Measurements from ENCODE around the gene RP2. TPM values are rescaled to one million over a fixed set of nuclear protein-coding genes. Genes with fewer than 3 reads are reported as not detected.
A peak's percentile ranks its signal among the peaks of the same experiment; 100 is the strongest.

The RP2 gene
- 4.6 and 5.1 TPM in 2 replicates for total RNA-seq (2021)
- long read RNA-seq, transcript RP2-201 (5 exons, 3,803 nt): major isoform, 36 of 37 reads
- long read RNA-seq, partial matches to known transcripts: 1 of 37 reads
- long read RNA-seq, other reads (novel, unspliced or antisense): 0 of 37 reads

- Histone ChIP-seq H2BK120ac (ENCODE audit: low read depth, low read length, poor library complexity, severe bottlenecking) (no peak within 1 kb of the TSS), H3K18ac (ENCODE audit: insufficient read length, low read depth, low read length) (peak within 1 kb of the TSS; percentile 7), H3K9ac (ENCODE audit: extremely low read depth, insufficient read length, low read length) (peak within 1 kb of the TSS; percentile 69), H3T11ph (ENCODE audit: low read length) (no peak within 1 kb of the TSS), H3K79me2 (ENCODE audit: insufficient read depth, low read length) (no peaks in the 10 kb centered on the region), H4K8ac (replicated peaks; ENCODE audit: insufficient read length, low read depth, low read length) (no peak within 1 kb of the TSS), H2BK12ac (ENCODE audit: insufficient read length, low read depth, low read length) (no peak within 1 kb of the TSS), H3K56ac (ENCODE audit: insufficient read length, low read depth, low read length) (no peak within 1 kb of the TSS), H4K5ac (ENCODE audit: insufficient read length, low read depth, low read length) (no peak within 1 kb of the TSS), H2AK5ac (ENCODE audit: insufficient read length, low read length) (no peak within 1 kb of the TSS), H3K23ac (ENCODE audit: insufficient read length, low read depth, low read length) (no peak within 1 kb of the TSS), H3K27ac (ENCODE audit: insufficient read length, low read depth, low read length) (no peak within 1 kb of the TSS), H3K4ac (ENCODE audit: low read depth, low read length) (no peak within 1 kb of the TSS), H4K20me1 (ENCODE audit: control insufficient read depth, insufficient read depth, insufficient read length) (no peaks in the 10 kb centered on the region), H2AFZ (ENCODE audit: low read length) (no peak within 1 kb of the TSS), H3K79me1 (ENCODE audit: insufficient read depth, low read depth, low read length, poor library complexity, severe bottlenecking) (peaks cover 3% of the 10 kb centered on the region), H3K14ac (ENCODE audit: insufficient read depth, low read length) (peak within 1 kb of the TSS; percentile 87), H2BK20ac (ENCODE audit: low read depth, low read length, poor library complexity, severe bottlenecking) (no peak within 1 kb of the TSS), H3K9me3 (ENCODE audit: control insufficient read depth, low read depth, low read length) (peaks cover 4% of the 10 kb centered on the region), H3K4me1 (ENCODE audit: insufficient read depth, low read length) (no peaks in the 10 kb centered on the region), H2BK15ac (ENCODE audit: low read depth, low read length) (no peak within 1 kb of the TSS), H4K91ac (ENCODE audit: insufficient read length, low read depth, low read length) (no peak within 1 kb of the TSS), H2BK5ac (ENCODE audit: insufficient read length, low read length) (no peak within 1 kb of the TSS), H3K4me2 (ENCODE audit: insufficient read depth, insufficient read length, low read length) (peak within 1 kb of the TSS; percentile 74), H3K27me3 (ENCODE audit: insufficient read depth, low read length) (no peaks in the 10 kb centered on the region), H3K23me2 (ENCODE audit: insufficient read length, low read depth, low read length, poor library complexity, severe bottlenecking) (peaks cover 8% of the 10 kb centered on the region)
- H3K36me3 Mint-ChIP-seq (ENCODE audit: insufficient read depth in 1 of 3, low read depth in 3 of 3): peaks cover 0 to 6% (median 3%) of the 10 kb centered on the region in 3 experiments; a peak in 4 of 7 replicates
- TF ChIP-seq, protein P1, sequence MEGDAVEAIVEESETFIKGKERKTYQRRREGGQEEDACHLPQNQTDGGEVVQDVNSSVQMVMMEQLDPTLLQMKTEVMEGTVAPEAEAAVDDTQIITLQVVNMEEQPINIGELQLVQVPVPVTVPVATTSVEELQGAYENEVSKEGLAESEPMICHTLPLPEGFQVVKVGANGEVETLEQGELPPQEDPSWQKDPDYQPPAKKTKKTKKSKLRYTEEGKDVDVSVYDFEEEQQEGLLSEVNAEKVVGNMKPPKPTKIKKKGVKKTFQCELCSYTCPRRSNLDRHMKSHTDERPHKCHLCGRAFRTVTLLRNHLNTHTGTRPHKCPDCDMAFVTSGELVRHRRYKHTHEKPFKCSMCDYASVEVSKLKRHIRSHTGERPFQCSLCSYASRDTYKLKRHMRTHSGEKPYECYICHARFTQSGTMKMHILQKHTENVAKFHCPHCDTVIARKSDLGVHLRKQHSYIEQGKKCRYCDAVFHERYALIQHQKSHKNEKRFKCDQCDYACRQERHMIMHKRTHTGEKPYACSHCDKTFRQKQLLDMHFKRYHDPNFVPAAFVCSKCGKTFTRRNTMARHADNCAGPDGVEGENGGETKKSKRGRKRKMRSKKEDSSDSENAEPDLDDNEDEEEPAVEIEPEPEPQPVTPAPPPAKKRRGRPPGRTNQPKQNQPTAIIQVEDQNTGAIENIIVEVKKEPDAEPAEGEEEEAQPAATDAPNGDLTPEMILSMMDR (conservative IDR thresholded peaks at IDR 0.05): peak; percentile 17; the same call in 1 of the 3 replicates
- no peaks in the 10 kb centered on the region for H3K4me1 Mint-ChIP-seq
- no CpG with 5 or more reads among the region's 71 CpGs for WGBS (ENCODE audit: extremely low coverage, insufficient read length, low lambda C conversion rate)
- peaks cover 41 to 42% of the 10 kb centered on the region in 2 experiments for H3K9me3 Mint-ChIP-seq
- H3K4me3 Mint-ChIP-seq: peak within 1 kb of the TSS; percentile 93 to 97
- H3K27ac Mint-ChIP-seq: peak within 1 kb of the TSS; percentile 92 to 98 (median 95)
- H3K27me3 Mint-ChIP-seq (ENCODE audit: low read depth): peaks cover 1% of the 10 kb centered on the region; the same call in 1 of the 2 replicates
- peak; percentile 95 for DNase-seq
Observed at GRCh38 chrX:46836701-46837557, at the start of gene RP2. TSS of gene RP2 (plus strand) at chrX:46837043. CDS start at chrX:46837101, 58 bp downstream.

Measured in H9 (cell line).